GM19099 (cell line): ENCODE results near the gene RNASE8.

Experiments
- POLR2A ChIP-seq: IDR thresholded peaks from 3 replicates; pipeline ENCODE4 v1.6.1; 2011; ENCODE audit warnings: low read depth; ENCODE audit not compliant: insufficient read length; ENCODE audit errors: extremely low read depth

The RNASE8 gene

DNA sequence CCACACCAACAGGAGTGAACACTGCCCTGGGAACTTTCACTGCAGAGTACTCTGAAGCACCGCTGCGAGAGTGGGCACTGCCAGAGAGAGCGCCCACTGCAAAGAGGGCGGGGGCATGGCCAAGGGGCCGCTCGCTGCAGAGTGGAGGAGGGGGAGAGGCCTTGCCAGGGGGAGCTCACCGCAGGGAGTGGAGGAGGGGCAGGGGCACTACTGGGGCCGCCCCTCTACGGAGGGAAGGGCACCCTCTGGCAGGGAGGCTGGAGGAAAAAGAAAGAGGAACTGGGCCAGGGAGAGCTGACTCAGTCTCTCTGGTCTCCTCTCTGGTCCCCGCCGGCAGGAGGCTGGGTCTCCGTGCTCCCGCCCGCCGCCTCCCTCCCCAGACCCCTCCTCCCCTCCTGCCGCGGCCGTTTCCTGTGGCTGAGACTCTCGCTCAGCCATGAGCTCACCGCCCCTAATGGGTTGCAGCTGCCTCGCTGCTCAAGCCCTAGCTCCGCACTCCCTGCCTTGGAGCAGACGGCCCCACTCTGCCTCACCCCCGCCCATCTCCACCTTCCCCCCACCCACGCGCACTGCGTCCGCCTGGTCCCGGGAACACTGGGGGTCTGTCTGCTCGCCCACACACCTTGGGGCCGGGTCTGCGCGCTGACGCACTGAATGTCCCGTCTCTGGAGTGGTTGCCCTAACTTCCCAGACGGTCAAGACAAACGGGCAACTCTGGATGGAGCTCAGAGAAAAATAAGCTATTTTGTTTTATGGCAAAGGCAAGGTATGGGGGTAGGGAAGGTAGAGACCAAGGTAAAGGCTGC, 13.8 kb downstream of the RNASE8 start:
- no peak for TF ChIP-seq POLR2A

DNA sequence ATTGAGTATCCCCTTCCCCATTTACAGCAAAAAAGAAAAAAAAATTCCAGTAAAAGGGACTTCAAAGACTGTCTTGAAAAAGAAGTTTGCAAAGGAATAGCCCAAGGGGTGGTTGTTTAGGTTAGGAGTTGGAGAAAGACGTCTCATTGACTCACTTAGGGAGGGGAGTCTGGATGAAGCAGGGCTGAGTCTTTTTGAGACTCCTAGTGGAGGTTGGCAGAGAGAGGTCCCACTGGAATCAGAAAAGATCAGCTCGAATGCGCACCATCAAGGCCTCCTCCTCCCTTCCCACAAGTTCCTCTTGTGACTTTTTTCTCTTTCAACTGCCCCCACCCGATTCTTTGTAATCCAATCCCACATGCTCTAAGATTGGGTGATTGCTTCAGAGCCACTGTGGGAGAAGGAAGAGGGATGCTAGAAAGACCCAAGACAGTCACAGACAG, 14.4 kb downstream of the RNASE8 start:
- no peak for TF ChIP-seq POLR2A

DNA sequence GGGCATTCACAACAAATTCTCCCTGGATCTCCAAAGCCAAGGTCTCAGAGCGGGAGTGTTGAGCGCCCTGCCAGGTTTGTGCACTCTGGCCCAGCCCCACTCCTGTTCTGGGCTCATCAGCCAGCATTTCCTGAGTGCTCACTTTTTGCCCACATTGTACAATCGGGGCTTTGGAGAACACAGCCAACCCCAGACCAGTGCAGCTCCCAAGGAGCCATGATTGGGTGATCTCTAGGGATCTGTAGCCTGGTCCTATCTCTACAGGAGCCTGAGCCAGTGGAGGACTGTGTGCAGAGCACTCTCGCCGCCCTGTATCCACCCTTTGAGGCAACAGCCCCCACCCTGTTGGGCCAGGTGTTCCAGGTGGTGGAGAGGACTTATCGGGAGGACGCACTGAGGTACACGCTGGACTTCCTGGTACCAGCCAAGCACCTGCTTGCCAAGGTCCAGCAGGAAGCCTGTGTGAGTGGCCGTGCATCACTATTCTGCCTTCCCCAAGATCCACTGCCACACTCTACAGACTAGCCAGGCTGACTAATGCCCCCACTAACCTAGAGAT, 15.2 kb downstream of the RNASE8 start:
- TF ChIP-seq POLR2A = no peak

DNA sequence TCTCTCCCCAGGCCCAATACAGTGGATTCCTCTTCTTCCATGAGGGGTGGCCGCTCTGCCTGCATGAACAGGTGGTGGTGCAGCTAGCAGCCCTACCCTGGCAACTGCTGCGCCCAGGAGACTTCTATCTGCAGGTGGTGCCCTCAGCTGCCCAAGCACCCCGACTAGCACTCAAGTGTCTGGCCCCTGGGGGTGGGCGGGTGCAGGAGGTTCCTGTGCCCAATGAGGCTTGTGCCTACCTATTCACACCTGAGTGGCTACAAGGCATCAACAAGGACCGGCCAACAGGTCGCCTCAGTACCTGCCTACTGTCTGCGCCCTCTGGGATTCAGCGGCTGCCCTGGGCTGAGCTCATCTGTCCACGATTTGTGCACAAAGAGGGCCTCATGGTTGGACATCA, 16.3 kb downstream of the RNASE8 start:
- TF ChIP-seq POLR2A = no peak

DNA sequence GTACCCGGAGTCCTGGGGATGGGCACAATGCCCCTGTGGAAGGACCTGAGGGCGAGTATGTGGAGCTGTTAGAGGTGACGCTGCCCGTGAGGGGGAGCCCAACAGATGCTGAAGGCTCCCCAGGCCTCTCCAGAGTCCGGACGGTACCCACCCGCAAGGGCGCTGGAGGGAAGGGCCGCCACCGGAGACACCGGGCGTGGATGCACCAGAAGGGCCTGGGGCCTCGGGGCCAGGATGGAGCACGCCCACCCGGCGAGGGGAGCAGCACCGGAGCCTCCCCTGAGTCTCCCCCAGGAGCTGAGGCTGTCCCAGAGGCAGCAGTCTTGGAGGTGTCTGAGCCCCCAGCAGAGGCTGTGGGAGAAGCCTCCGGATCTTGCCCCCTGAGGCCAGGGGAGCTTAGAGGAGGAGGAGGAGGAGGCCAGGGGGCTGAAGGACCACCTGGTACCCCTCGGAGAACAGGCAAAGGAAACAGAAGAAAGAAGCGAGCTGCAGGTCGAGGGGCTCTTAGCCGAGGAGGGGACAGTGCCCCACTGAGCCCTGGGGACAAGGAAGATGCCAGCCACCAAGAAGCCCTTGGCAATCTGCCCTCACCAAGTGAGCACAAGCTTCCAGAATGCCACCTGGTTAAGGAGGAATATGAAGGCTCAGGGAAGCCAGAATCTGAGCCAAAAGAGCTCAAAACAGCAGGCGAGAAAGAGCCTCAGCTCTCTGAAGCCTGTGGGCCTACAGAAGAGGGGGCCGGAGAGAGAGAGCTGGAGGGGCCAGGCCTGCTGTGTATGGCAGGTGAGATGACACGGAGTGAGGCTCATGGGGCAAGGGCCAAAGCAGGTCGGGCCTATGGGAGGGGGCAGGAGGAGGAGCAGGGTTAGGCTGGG, 17.0 kb downstream of the RNASE8 start:
- TF ChIP-seq POLR2A = no peak

DNA sequence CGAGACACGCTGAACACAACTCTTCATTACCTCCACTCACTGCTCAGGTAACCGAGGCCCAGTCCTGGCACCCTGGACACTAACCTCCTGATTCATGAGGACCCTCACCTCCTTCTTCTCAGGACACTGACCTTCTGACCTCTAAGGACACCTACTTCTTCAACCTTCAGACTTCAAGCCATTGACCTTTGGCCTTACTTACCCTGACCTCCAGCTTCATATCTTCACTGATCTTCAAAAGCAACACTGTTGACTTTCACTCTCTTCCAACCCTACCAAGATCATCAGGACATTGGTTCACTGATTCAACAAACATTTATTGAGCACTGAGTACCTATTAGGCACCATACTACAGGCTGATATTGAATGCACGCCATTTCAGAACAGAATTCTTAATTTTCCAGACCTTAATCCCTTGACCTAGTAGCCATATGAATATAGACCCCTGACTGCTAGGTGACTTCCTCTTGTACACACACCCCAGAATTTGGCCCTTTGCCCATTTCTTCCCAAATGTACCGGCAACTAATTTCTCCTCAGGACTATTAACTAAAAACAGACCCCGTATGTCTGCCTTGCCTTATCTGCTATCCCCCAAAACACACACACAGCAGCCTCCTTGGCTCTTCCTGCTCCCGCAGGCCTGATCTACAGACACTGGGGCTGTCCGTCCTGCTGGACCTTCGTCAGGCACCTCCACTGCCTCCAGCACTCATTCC, 18.3 kb downstream of the RNASE8 start:
- TF ChIP-seq POLR2A = no peak

DNA sequence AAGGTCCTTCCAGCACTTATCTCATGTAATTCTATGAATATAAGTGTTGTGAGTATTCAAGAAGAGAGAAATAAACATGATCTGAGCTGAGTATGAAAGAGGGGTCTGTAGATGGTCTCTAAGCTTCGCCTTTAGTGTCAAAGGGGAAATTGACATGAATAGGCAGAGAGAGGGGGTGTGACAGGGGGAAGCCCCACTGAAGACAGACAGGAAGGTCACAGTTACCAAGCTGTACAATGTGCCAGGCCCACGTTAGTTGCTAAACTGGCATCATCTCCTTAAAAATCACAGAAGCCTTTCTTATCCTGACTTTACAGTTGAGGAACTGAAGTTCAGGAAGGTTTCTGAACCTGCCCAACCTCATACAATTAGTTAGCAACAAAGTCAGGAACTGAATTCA, 20.1 kb downstream of the RNASE8 start:
- TF ChIP-seq POLR2A = no peak

DNA sequence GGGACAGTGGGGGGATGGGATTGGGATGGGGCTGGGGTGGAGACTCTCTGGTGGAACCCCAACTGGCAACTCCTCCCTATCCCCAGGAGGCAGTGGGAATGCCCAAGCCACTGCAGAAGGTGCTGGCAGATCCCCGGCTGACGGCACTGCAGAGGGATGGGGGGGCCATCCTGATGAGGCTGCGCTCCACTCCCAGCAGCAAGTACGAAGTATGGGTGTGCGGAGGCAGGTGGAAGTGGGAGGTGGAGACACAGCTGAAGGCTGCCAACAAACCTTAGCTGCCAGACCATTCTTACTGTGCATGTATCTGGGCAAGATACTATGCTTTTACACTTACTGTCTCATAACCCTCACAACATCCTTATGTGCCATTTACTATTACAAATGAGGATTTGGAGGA, 20.7 kb downstream of the RNASE8 start:
- no peak for TF ChIP-seq POLR2A

DNA sequence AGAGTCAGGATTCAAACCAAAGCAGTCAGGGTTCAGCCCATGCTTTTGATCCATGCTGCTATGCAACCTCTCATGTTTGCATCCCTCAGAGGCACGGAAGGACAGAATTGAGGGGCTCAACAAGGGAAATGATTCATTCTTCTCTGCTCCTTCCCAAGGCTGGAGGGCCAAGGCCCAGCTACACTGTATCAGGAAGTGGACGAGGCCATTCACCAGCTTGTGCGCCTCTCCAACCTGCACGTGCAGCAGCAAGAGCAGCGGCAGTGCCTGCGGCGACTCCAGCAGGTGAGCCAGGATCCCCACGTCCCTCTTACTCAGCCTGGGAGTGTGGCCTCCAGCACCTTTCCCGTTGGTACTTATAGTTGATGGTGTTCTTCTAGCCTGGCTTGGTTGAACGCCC, 21.1 kb downstream of the RNASE8 start:
- no peak for TF ChIP-seq POLR2A

DNA sequence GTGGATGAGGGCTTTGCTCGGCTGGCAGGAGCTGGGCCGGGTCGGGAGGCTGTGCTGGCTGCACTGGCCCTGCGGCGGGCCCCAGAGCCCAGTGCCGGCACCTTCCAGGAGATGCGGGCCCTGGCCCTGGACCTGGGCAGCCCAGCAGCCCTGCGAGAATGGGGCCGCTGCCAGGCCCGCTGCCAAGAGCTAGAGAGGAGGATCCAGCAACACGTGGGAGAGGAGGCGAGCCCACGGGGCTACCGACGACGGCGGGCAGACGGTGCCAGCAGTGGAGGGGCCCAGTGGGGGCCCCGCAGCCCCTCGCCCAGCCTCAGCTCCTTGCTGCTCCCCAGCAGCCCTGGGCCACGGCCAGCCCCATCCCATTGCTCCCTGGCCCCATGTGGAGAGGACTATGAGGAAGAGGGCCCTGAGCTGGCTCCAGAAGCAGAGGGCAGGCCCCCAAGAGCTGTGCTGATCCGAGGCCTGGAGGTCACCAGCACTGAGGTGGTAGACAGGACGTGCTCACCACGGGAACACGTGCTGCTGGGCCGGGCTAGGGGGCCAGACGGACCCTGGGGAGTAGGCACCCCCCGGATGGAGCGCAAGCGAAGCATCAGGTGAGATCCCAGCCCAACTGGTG, 24.0 kb downstream of the RNASE8 start:
- TF ChIP-seq POLR2A = no peak

DNA sequence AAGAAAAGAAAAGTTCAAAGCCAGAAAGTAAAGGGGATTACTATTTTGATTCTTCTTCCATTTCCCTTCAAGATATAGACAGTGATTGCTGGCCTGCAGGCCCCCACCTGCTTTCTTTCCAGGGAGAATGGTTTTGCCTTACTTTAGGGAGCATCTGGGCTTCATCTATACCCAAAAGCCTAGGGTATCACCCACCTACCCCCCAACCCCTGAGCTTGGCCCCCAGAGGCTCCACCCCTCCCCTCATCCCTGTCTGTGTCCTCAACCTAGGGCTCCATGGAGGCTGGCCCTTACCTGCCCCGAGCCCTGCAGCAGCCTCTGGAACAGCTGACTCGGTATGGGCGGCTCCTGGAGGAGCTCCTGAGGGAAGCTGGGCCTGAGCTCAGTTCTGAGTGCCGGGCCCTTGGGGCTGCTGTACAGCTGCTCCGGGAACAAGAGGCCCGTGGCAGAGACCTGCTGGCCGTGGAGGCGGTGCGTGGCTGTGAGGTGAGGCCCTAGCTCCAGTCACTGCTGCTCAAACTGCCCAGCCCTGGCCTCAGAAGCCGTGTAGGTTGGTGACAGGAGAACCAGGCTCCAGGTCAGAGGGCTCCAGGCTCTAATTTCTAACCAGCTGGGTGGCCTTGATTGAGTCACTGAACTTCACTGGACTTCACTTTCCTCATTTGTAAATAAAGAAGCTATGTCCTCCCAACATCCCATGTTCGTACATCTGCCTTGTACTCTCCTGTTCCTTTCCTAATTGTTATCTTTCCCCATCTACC, 26.1 kb downstream of the RNASE8 start:
- no peak for TF ChIP-seq POLR2A

DNA sequence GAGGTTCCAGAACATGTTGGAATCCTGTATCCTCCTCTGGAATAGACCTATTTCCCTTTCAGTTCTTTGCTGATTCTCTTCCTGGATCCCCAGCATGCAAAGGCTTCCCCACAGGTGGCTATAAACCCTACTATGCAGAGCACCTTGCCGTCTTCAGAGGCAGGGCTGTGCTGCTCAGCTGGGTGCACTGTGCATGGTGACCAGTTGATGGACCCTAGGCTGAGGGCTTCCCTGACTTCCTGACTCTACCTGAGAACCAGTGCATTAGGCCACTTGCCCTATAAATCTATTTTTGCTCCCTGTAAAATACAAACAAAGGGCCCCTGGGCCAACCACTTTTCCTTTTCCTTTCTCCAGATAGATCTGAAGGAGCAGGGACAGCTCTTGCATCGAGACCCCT, 26.8 kb downstream of the RNASE8 start:
- TF ChIP-seq POLR2A = no peak

DNA sequence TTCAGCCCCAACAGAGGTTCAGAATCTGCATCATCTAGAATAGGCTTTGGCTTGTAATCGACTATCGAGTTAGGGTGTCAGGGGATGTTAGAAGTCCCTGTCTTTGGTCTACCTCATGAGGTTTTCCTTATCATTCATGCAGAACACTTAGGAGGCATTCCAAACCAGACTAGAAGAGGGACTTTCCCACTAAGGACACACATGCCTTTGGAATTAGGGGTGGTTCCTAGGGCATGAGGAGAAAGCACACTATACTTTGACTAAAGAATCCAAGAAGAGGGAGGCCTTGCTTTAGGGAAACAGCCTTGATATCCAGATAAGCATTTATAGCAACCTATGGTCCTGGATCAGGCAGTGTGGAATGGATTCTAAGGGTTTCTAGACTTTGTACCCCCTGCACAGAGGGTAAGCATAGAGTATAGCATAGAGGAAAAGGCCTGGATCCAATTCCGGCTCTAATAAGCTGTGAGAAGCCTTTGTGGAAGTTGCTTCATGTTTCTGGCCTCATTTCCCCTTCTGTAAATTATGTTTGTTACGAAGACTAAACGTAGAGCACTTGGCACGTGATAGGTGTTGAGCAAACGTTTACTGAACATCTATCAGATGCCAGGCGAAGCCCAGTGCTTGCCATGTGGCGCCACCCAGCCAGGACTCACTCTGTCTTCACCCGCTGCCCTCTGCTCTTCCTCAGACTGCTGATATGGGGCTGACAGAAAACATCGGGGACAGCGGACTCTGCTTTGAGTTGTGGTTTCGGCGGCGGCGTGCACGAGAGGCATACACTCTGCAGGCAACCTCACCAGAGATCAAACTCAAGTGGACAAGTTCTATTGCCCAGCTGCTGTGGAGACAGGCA, 27.6 kb downstream of the RNASE8 start:
- no peak for TF ChIP-seq POLR2A
